Adrenal gland (tissue), 12 donors: ENCODE data around the gene PCNX2. TPM values are rescaled to one million over a fixed set of nuclear protein-coding genes. Genes with fewer than 3 reads are reported as not detected.

ENCODE experiments used
- DNase-seq, 7 donors: peaks; one replicate each; pipeline ENCODE4 v3.0.0-alpha.2; 2019 to 2020
- H3K27ac ChIP-seq, 5 donors: fragments of 200-600 bp; sonication (generic) in 4 of 5; 1 replicate in 3 of 5; 2 replicates in 2 of 5; pipeline versions ENCODE4 v1.5.1 to v1.8.0; 2016 to 2020; ENCODE audit warnings: mild to moderate bottlenecking in 1 of 5
- H3K27me3 ChIP-seq: fragments of 200-600 bp; 2 replicates; pipeline ENCODE4 v1.8.0; 2021
- H3K36me3 ChIP-seq, 2 donors: fragments of 200-600 bp; replicated peaks in 1 of 2; 1 replicate in 1 of 2; 2 replicates in 1 of 2; pipeline versions ENCODE4 v1.5.1 to v1.8.0; 2018 to 2022
- H3K4me1 ChIP-seq, 2 donors: fragments of 200-600 bp; replicated peaks in 1 of 2; 1 replicate in 1 of 2; 2 replicates in 1 of 2; pipeline versions ENCODE4 v1.5.1 to v1.8.0; 2018 to 2021
- H3K4me3 ChIP-seq, 4 donors: fragments of 200-600 bp; sonication (generic) in 3 of 4; one replicate each; pipeline ENCODE4 v1.5.1; 2016 to 2018
- H3K9me3 ChIP-seq, 3 donors: fragments of 200-600 bp; sonication (generic) in 1 of 3; replicated peaks in 1 of 3; 1 replicate in 2 of 3; 2 replicates in 1 of 3; pipeline versions ENCODE4 v1.5.1 to v1.8.0; 2016 to 2021
- CTCF ChIP-seq, 6 experiments: fragments of 450-650 bp in 4 of 6; fragments of 200-600 bp in 2 of 6; sonication (generic) in 1 of 6; IDR thresholded peaks; 1 replicate in 5 of 6; 2 replicates in 1 of 6; pipeline versions ENCODE4 v1.5.1 to v1.8.0; 2016 to 2021; ENCODE audit warnings: antibody characterized with exemption in 6 of 6, mild to moderate bottlenecking in 2 of 6, moderate library complexity in 1 of 6
- POLR2A ChIP-seq, 2 donors: fragments of 450-650 bp; IDR thresholded peaks; one replicate each; pipeline ENCODE4 v1.6.1; 2017; ENCODE audit warnings: antibody characterized with exemption in 2 of 2, mild to moderate bottlenecking in 2 of 2, moderate library complexity in 1 of 2
- WGBS, 4 donors: extraction: QIAGEN DNeasy Blood & Tissue Kit in 2 of 4; methylation state at CpG; one replicate each; pipeline versions ENCODE4 v1.1.5 to v1.1.7; 2013 to 2017; 5-methylcytosine and 5-hydroxymethylcytosine counted together
- intact Hi-C, 2 donors: fragments of 100-400 bp; cut with DNase I; formaldehyde crosslinking; loops; one replicate each; pipeline versions ENCODE4 v1.14.1 to v1.15.0; 2022 to 2023
- polyA plus RNA-seq, 3 donors: library from polyadenylated mRNA; stranded (reverse); fragments of 200-250 nt in 2 of 3; fragments of 350-450 nt in 1 of 3; fragmentation: Illumina TruSeq in 1 of 3; extraction: RNeasy Lipid Tissue Mini Kit (QIAGEN cat#74804) in 1 of 3; gene quantifications; one replicate each; pipeline ENCODE4 v1.2.3, GENCODE V29; 2013 to 2014
- total RNA-seq, 9 donors: library from RNA; depleted of rRNA in 4 of 9; stranded (reverse); fragments of >200 nt in 4 of 9; fragments of 120-200 nt in 1 of 9; fragmentation: NEBNext Ultra II Directional in 1 of 9; extraction: Animal tissue kit (Norgen Biotek cat#: 25700) in 1 of 9; gene quantifications; one replicate each; pipeline versions ENCODE4 v1.1.0 to v1.2.4, GENCODE V29; 2013 to 2023
- donor health status: healthy with polysubstance abuse.
- donor health status: Bipolar disorder and iron deficiency.
- donor health status: DM: yes; HTN: yes; CAD: no.
- donor health status: DM: no; HTN: no; CAD: no.
- donor health status: DM: no; HTN: no; CAD: no.
- donor health status: DM: yes; HTN: yes; CAD: no.

Gene PCNX2
- total and polyA plus RNA-seq, 12 donors = 2.2 to 14.5 (median 5.5) TPM

GRCh38 chr1:232998646-232999045, 296.9 kb downstream of the PCNX2 start:
- Histone ChIP-seq H3K4me3 (no peak overlapping the region), H3K27ac (no peak overlapping the region), H3K27me3 (no peaks in the 10 kb centered on the region), H3K36me3 (no peaks in the 10 kb centered on the region), H3K4me1 (no peaks in the 10 kb centered on the region), H3K9me3 (no peaks in the 10 kb centered on the region)
- no peak for DNase-seq
- intact Hi-C loops = no loop called here
- TF ChIP-seq POLR2A (IDR thresholded peaks at IDR 0.05) = no peak
- no peak for TF ChIP-seq CTCF (IDR thresholded peaks at IDR 0.05)
- 76 to 93% (median 82%) methylated on average over 3 of the region's 3 CpGs for WGBS, 4 donors

GRCh38 chr1:232998138-232998537, 297.4 kb downstream of the PCNX2 start:
- H3K27ac ChIP-seq = no peak overlapping the region
- intact Hi-C loops = no loop called here
- no peak for DNase-seq
- H3K27me3 ChIP-seq = no peaks in the 10 kb centered on the region
- no peaks in the 10 kb centered on the region for H3K4me1 ChIP-seq
- TF ChIP-seq POLR2A (IDR thresholded peaks at IDR 0.05) (no peak), CTCF (IDR thresholded peaks at IDR 0.05) (no peak)
- no peaks in the 10 kb centered on the region for H3K9me3 ChIP-seq
- no peak overlapping the region for H3K4me3 ChIP-seq
- 91 to 98% (median 97%) methylated on average over 10 to 15 of the region's 15 CpGs for WGBS, 4 donors
- no peaks in the 10 kb centered on the region for H3K36me3 ChIP-seq

GRCh38 chr1:232996143-232996542, 299.4 kb downstream of the PCNX2 start:
- no peak for DNase-seq
- TF ChIP-seq CTCF (IDR thresholded peaks at IDR 0.05) = no peak
- no peak for TF ChIP-seq POLR2A (IDR thresholded peaks at IDR 0.05)
- Histone ChIP-seq H3K27ac (no peak overlapping the region), H3K36me3 (no peaks in the 10 kb centered on the region), H3K27me3 (no peaks in the 10 kb centered on the region), H3K9me3 (no peaks in the 10 kb centered on the region), H3K4me1 (no peaks in the 10 kb centered on the region), H3K4me3 (no peak overlapping the region)
- intact Hi-C loops = no loop called here
- WGBS, 4 donors = 87 to 100% (median 93%) methylated on average over 2 of the region's 2 CpGs

GRCh38 chr1:232995189-232995588, 300.3 kb downstream of the PCNX2 start:
- intact Hi-C loops = no loop called here
- no peak for DNase-seq
- no peak for TF ChIP-seq CTCF (IDR thresholded peaks at IDR 0.05)
- no peak for TF ChIP-seq POLR2A (IDR thresholded peaks at IDR 0.05)
- no peak overlapping the region for H3K27ac ChIP-seq
- H3K4me1 ChIP-seq = no peaks in the 10 kb centered on the region
- H3K9me3 ChIP-seq = no peaks in the 10 kb centered on the region
- H3K27me3 ChIP-seq = no peaks in the 10 kb centered on the region
- 91 to 100% (median 97%) methylated on average over 2 of the region's 2 CpGs for WGBS, 4 donors
- H3K36me3 ChIP-seq = no peaks in the 10 kb centered on the region
- no peak overlapping the region for H3K4me3 ChIP-seq
